H1 (cell line): ENCODE results near the gene CRKL. TPM values are rescaled to one million over a fixed set of nuclear protein-coding genes. Genes with fewer than 3 reads are reported as not detected.

ENCODE experiments used
- CTCF ChIA-PET: fragments of 300-600 bp; sonication (Branson Sonifier 250); formaldehyde crosslinking; loops from one replicate; lab custom pipeline; 2021; ENCODE audit not compliant: partially characterized antibody; lab: Charles Lee
- POLR2A ChIA-PET: fragments of 300-600 bp; sonication (Branson Sonifier 250); formaldehyde crosslinking; loops from one replicate; lab custom pipeline; 2021; ENCODE audit warnings: inconsistent platforms; ENCODE audit not compliant: partially characterized antibody; lab: Charles Lee
- DNase-seq, 2 experiments: peaks; one replicate each; pipeline versions ENCODE4 v3.0.0 to v3.0.0-alpha.2; 2010 to 2022; ENCODE audit warnings: low spot score in 2 of 2, low read depth in 1 of 2, mixed read lengths in 1 of 2
- FAIRE-seq: peaks from 2 replicates; lab custom pipeline; 2011; peaks lifted over from hg19 to GRCh38; lab: Jason Lieb, UNC
- H2AFZ ChIP-seq: 2 replicates; pipeline ENCODE4 v1.8.1; 2012; ENCODE audit warnings: low read length, inconsistent platforms
- H2AK5ac ChIP-seq: 2 replicates; pipeline ENCODE4 v1.6.1; 2013; ENCODE audit warnings: low read depth, low read length
- H2BK120ac ChIP-seq: replicated peaks from 2 replicates; pipeline ENCODE3; 2013; ENCODE audit warnings: low read depth, low read length, inconsistent platforms
- H2BK12ac ChIP-seq: 2 replicates; pipeline ENCODE4 v1.6.1; 2013; ENCODE audit warnings: low read depth, low read length
- H2BK15ac ChIP-seq: 2 replicates; pipeline ENCODE4 v1.6.1; 2013; ENCODE audit warnings: low read length
- H2BK20ac ChIP-seq: 2 replicates; pipeline ENCODE4 v1.6.1; 2013; ENCODE audit warnings: low read length
- H2BK5ac ChIP-seq: 2 replicates; pipeline ENCODE4 v1.6.1; 2013; ENCODE audit warnings: low read depth, low read length
- H3K14ac ChIP-seq: 2 replicates; pipeline ENCODE4 v1.6.1; 2013; ENCODE audit warnings: inconsistent platforms; ENCODE audit not compliant: insufficient read length
- H3K18ac ChIP-seq: 2 replicates; pipeline ENCODE4 v1.6.1; 2013; ENCODE audit warnings: low read length; ENCODE audit errors: extremely low read depth
- H3K23ac ChIP-seq: 2 replicates; pipeline ENCODE4 v1.6.1; 2013; ENCODE audit warnings: inconsistent platforms; ENCODE audit not compliant: insufficient read length
- H3K23me2 ChIP-seq: 2 replicates; pipeline ENCODE4 v1.6.1; 2013; ENCODE audit warnings: low read depth, low read length
- H3K27ac ChIP-seq: 2 replicates; pipeline ENCODE4 v1.6.1; 2011; ENCODE audit warnings: low read depth, low read length, inconsistent platforms
- H3K27me3 ChIP-seq, 4 experiments: replicated peaks in 1 of 4; 1 replicate in 1 of 4; 2 replicates in 3 of 4; pipeline versions ENCODE4 v1.6.1 to v1.8.1; 2011 to 2013; ENCODE audit warnings: low read length in 3 of 4, mild to moderate bottlenecking in 3 of 4, inconsistent platforms in 2 of 4, mixed read lengths in 2 of 4, moderate library complexity in 1 of 4; ENCODE audit not compliant: control insufficient read depth in 3 of 4, insufficient read depth in 3 of 4; ENCODE audit errors: extremely low read depth in 1 of 4
- H3K36me3 ChIP-seq, 4 experiments: 2 replicates each; pipeline versions ENCODE4 v1.6.1 to v1.8.1; 2011 to 2013; ENCODE audit warnings: mild to moderate bottlenecking in 4 of 4, low read length in 3 of 4, moderate library complexity in 2 of 4, control low read depth in 1 of 4, inconsistent platforms in 1 of 4; ENCODE audit not compliant: insufficient read depth in 4 of 4, control insufficient read depth in 2 of 4
- H3K4ac ChIP-seq: replicated peaks from 2 replicates; pipeline ENCODE3; 2013; ENCODE audit warnings: low read length, low read depth, mixed read lengths, inconsistent platforms; ENCODE audit not compliant: insufficient read length
- H3K4me1 ChIP-seq, 4 experiments: replicated peaks in 1 of 4; 1 replicate in 1 of 4; 2 replicates in 3 of 4; pipeline versions ENCODE4 v1.6.1 to v1.8.1; 2011 to 2013; ENCODE audit warnings: low read length in 3 of 4, inconsistent platforms in 2 of 4, mixed read lengths in 1 of 4; ENCODE audit not compliant: insufficient read depth in 4 of 4, control insufficient read depth in 3 of 4
- H3K4me2 ChIP-seq, 2 experiments: 2 replicates each; pipeline versions ENCODE4 v1.6.1 to v1.8.1; 2011 to 2013; ENCODE audit warnings: low read depth in 2 of 2, low read length in 2 of 2, control low read depth in 1 of 2, inconsistent platforms in 1 of 2, mild to moderate bottlenecking in 1 of 2; ENCODE audit not compliant: insufficient read depth in 1 of 2
- H3K4me3 ChIP-seq, 4 experiments: fragments of 200-600, 300-600 bp in 1 of 4; sonication (generic), shearing (Covaris generic), sonication (Bioruptor Twin) in 1 of 4; 2 replicates each; pipeline versions ENCODE4 v1.5.1 to v1.8.1; 2011 to 2016; ENCODE audit warnings: low read length in 4 of 4, low read depth in 3 of 4, control low read depth in 2 of 4, inconsistent platforms in 2 of 4, mild to moderate bottlenecking in 2 of 4, mixed read lengths in 1 of 4, moderate library complexity in 1 of 4; ENCODE audit not compliant: insufficient read depth in 2 of 4; ENCODE audit errors: extremely low read depth in 1 of 4
- H3K56ac ChIP-seq: replicated peaks from 2 replicates; pipeline ENCODE3; 2013; ENCODE audit warnings: low read depth, mild to moderate bottlenecking, mixed read lengths, low read length, inconsistent platforms; ENCODE audit not compliant: insufficient read length
- H3K79me1 ChIP-seq: 2 replicates; pipeline ENCODE4 v1.6.1; 2013; ENCODE audit warnings: low read depth, low read length, control low read depth
- H3K79me2 ChIP-seq, 2 experiments: 2 replicates each; pipeline versions ENCODE4 v1.6.1 to v1.8.1; 2012 to 2013; ENCODE audit warnings: low read length in 2 of 2, mild to moderate bottlenecking in 2 of 2, inconsistent platforms in 1 of 2; ENCODE audit not compliant: insufficient read depth in 2 of 2, control insufficient read depth in 1 of 2
- H3K9ac ChIP-seq, 4 experiments: replicated peaks in 1 of 4; 1 replicate in 1 of 4; 2 replicates in 3 of 4; pipeline versions ENCODE4 v1.6.1 to v1.8.1; 2011 to 2013; ENCODE audit warnings: low read depth in 3 of 4, low read length in 3 of 4, control low read depth in 2 of 4, mild to moderate bottlenecking in 2 of 4, moderate library complexity in 2 of 4, inconsistent platforms in 1 of 4; ENCODE audit errors: extremely low read depth in 1 of 4
- H3K9me3 ChIP-seq, 2 experiments: 2 replicates each; pipeline versions ENCODE4 v1.6.1 to v1.8.1; 2012 to 2013; ENCODE audit warnings: mild to moderate bottlenecking in 2 of 2, moderate library complexity in 2 of 2, control low read depth in 1 of 2, inconsistent platforms in 1 of 2, low read depth in 1 of 2, low read length in 1 of 2, mixed read lengths in 1 of 2; ENCODE audit not compliant: insufficient read depth in 2 of 2
- H4K20me1 ChIP-seq, 2 experiments: replicated peaks in 1 of 2; 2 replicates each; pipeline versions ENCODE3 to v1.8.1; 2011 to 2013; ENCODE audit warnings: inconsistent platforms in 2 of 2, low read length in 2 of 2, mild to moderate bottlenecking in 1 of 2; ENCODE audit not compliant: insufficient read depth in 2 of 2, control insufficient read depth in 1 of 2
- H4K5ac ChIP-seq: 2 replicates; pipeline ENCODE4 v1.6.1; 2013; ENCODE audit warnings: low read length, low read depth, mixed read lengths, inconsistent platforms; ENCODE audit not compliant: insufficient read length
- H4K8ac ChIP-seq: 2 replicates; pipeline ENCODE4 v1.8.0; 2013; ENCODE audit warnings: mild to moderate bottlenecking, moderate library complexity, low read length, inconsistent platforms; ENCODE audit not compliant: insufficient read depth; ENCODE audit errors: extremely low read depth
- H4K91ac ChIP-seq: replicated peaks from 2 replicates; pipeline ENCODE3; 2013; ENCODE audit warnings: low read length, mixed read lengths, inconsistent platforms; ENCODE audit not compliant: insufficient read length
- BACH1 ChIP-seq: IDR thresholded peaks from 2 replicates; pipeline ENCODE4 v1.6.1; 2012; ENCODE audit warnings: low read length, improper control_type of control experiment
- CEBPB ChIP-seq: IDR thresholded peaks from 2 replicates; pipeline ENCODE4 v1.6.1; 2012; ENCODE audit warnings: low read depth, low read length
- CHD1 ChIP-seq: IDR thresholded peaks from 2 replicates; pipeline ENCODE4 v1.6.1; 2012; ENCODE audit warnings: low read depth, low read length, improper control_type of control experiment
- CHD2 ChIP-seq: IDR thresholded peaks from 2 replicates; pipeline ENCODE4 v1.6.1; 2012; ENCODE audit warnings: low read length, improper control_type of control experiment
- CREB1 ChIP-seq: IDR thresholded peaks from 2 replicates; pipeline ENCODE4 v1.6.1; 2012; ENCODE audit warnings: inconsistent platforms
- CTBP2 ChIP-seq: IDR thresholded peaks from 2 replicates; pipeline ENCODE4 v1.7.0; 2011; ENCODE audit warnings: borderline replicate concordance, mild to moderate bottlenecking, moderate library complexity, mixed read lengths, low read length; ENCODE audit not compliant: insufficient read depth, insufficient read length
- EP300 ChIP-seq, 2 experiments: IDR thresholded peaks; 1 replicate in 1 of 2; 2 replicates in 1 of 2; pipeline ENCODE4 v1.6.1; 2011 to 2012; ENCODE audit warnings: low read depth in 2 of 2, low read length in 2 of 2, mild to moderate bottlenecking in 2 of 2, borderline replicate concordance in 1 of 2, inconsistent platforms in 1 of 2, moderate library complexity in 1 of 2
- NRF1 ChIP-seq: IDR thresholded peaks from 2 replicates; pipeline ENCODE4 v1.6.1; 2011; ENCODE audit warnings: mild to moderate bottlenecking, low read depth, low read length, improper control_type of control experiment
- PHF8 ChIP-seq: fragments of 200-600 bp; sonication (generic); conservative IDR thresholded peaks from 2 replicates; pipeline ENCODE4 v1.7.1; 2012; ENCODE audit warnings: low read depth, mild to moderate bottlenecking, inconsistent platforms, low read length, moderate library complexity
- POLR2A ChIP-seq, 2 experiments: IDR thresholded peaks; 1 replicate in 1 of 2; 2 replicates in 1 of 2; pipeline ENCODE4 v1.6.1; 2011; ENCODE audit warnings: low read depth in 2 of 2, low read length in 2 of 2, mild to moderate bottlenecking in 2 of 2; ENCODE audit errors: control extremely low read depth in 1 of 2
- POLR2AphosphoS5 ChIP-seq: IDR thresholded peaks from 2 replicates; pipeline ENCODE4 v1.6.1; 2011; ENCODE audit warnings: low read depth, low read length
- RNF2 ChIP-seq: fragments of 200-900, 300-1000 bp; sonication (generic); IDR thresholded peaks from 2 replicates; pipeline ENCODE4 v1.7.1; 2016; ENCODE audit warnings: borderline replicate concordance, low read depth, mild to moderate bottlenecking, antibody characterized with exemption, low read length; ENCODE audit not compliant: poor library complexity, severe bottlenecking; ENCODE audit errors: missing control alignments
- TAF1 ChIP-seq: IDR thresholded peaks from 2 replicates; pipeline ENCODE4 v1.6.1; 2011; ENCODE audit warnings: mild to moderate bottlenecking, low read depth, low read length
- TCF12 ChIP-seq: IDR thresholded peaks from 2 replicates; pipeline ENCODE4 v1.6.1; 2011; ENCODE audit warnings: low read depth, mild to moderate bottlenecking, low read length
- WGBS, 2 experiments: shearing (Covaris generic) in 1 of 2; methylation state at CpG; one replicate each; pipeline versions ENCODE4 v1.1.6 to v1.1.7; 2013 to 2015; ENCODE audit warnings: low lambda C conversion rate in 2 of 2, mixed read lengths in 2 of 2, inconsistent platforms in 1 of 2, low coverage in 1 of 2, missing lambda C conversion rate in 1 of 2; ENCODE audit not compliant: insufficient replicate concordance in 2 of 2, insufficient coverage in 1 of 2, insufficient read length in 1 of 2; ENCODE audit errors: extremely low coverage in 1 of 2, missing lambda C conversion rate in 1 of 2; 5-methylcytosine and 5-hydroxymethylcytosine counted together
- polyA plus RNA-seq, 7 experiments: library from polyadenylated mRNA; depleted of rRNA in 3 of 7; stranded (reverse) in 5 of 7; unstranded in 2 of 7; fragments of >200 nt in 5 of 7; fragments of 200-250 nt in 2 of 7; gene quantifications; 1 replicate in 5 of 7; 2 replicates in 1 of 7; 4 replicates in 1 of 7; pipeline versions ENCODE4 v1.2.1 to v1.2.3, GENCODE V29; 2011 to 2013; ENCODE audit warnings: missing spikeins in 2 of 7, mixed read lengths in 2 of 7
- total RNA-seq: library from RNA; stranded (reverse); fragmentation: NEBNext Ultra II Directional; extraction: Animal tissue kit (Norgen Biotek cat#: 25700); gene quantifications from 2 replicates; pipeline ENCODE4 v1.2.1, GENCODE V29; 2021

The CRKL gene
- total and polyA plus RNA-seq, 2 of the 8 experiments (the other 6 are each of a cell fraction or from before 2014, with no cell fraction given) = 34.5 to 94.5 TPM

DNA sequence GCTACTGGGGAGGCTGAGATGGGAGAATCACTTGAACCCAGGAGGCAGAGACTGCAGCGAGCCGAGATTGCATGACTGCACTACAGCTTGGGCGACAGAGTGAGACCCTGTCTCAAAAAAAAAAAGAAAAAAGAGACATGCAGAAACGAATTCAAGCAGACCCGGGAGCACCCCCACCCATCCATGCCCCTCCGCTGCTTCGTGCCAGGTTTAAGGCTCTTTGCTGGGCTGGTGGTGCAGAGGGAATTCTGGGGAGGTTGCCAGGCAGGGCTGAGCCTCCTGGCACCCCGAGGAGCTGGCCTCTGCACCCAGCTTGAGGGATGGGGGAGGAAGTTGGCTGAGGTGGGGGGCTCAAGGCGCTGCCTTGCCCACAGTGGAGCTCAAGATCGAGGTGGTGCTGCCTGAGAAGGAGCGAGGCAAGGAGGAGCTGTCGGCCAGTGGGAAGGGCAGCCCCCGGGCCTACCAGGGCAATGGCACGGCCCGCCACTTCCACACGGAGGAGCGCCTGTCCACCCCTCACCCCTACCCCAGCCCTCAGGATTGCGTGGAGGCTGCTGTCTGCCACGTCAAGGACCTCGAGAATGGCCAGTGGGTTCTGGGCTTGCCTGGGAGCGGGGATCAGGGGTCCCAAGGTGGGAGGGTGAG is 55.8 kb downstream of the CRKL start:
- H2AFZ ChIP-seq = no peak overlapping the region
- H3K23me2 ChIP-seq = no peaks in the 10 kb centered on the region
- no peak overlapping the region for H2BK12ac ChIP-seq
- H3K4me2 ChIP-seq = no peak overlapping the region
- H2BK15ac ChIP-seq = no peak overlapping the region
- H2BK5ac ChIP-seq = no peak overlapping the region
- 92% methylated on average over 10 of the region's 21 CpGs; no CpG with 5 or more reads in 1 of the 2 experiments for WGBS, 2 experiments
- POLR2A ChIA-PET = interaction anchor here (2.3 kb wide), 1 partner anchor 9 kb away, joined by 11 read pairs; the partner anchor contains the start of gene LZTR1
- no peak overlapping the region for H3K23ac ChIP-seq
- no peaks in the 10 kb centered on the region for H3K36me3 ChIP-seq
- peaks cover 0 to 27% (median 10%) of the 10 kb centered on the region in 4 experiments; a peak in 5 of 7 replicates for H3K27me3 ChIP-seq
- H3K79me2 ChIP-seq = no peaks in the 10 kb centered on the region
- H3K14ac ChIP-seq = no peak overlapping the region
- H3K56ac ChIP-seq = no peak overlapping the region
- H3K79me1 ChIP-seq = no peaks in the 10 kb centered on the region
- no peak overlapping the region for H4K8ac ChIP-seq
- H2BK20ac ChIP-seq = no peak overlapping the region
- H3K4ac ChIP-seq = no peak overlapping the region
- H3K4me1 ChIP-seq = peaks cover 0 to 11% (median 5%) of the 10 kb centered on the region in 4 experiments; a peak in 5 of 7 replicates
- H3K9me3 ChIP-seq = peaks cover 3 to 6% of the 10 kb centered on the region in 2 experiments; a peak in 2 of 4 replicates
- no peak overlapping the region for H4K5ac ChIP-seq
- no peak overlapping the region for H2BK120ac ChIP-seq
- H3K4me3 ChIP-seq = no peak overlapping the region
- no peak overlapping the region for H2AK5ac ChIP-seq
- no peak overlapping the region for H3K18ac ChIP-seq
- DNase-seq (no peak), FAIRE-seq (no peak)
- CTCF ChIA-PET = interaction anchor here (0.8 to 10.9 kb wide), 6 partner anchors 9 to 30 kb away, joined by 3 to 115 read pairs (median 4); partner anchors contain the start of genes LZTR1 and THAP7
- H3K27ac ChIP-seq = no peak overlapping the region
- no peak overlapping the region for H4K91ac ChIP-seq
- peaks cover 1 to 2% of the 10 kb centered on the region in 2 experiments for H4K20me1 ChIP-seq
- H3K9ac ChIP-seq = no peak overlapping the region
- no peak for TF ChIP-seq CREB1
- TF ChIP-seq PHF8 = no peak
- TF ChIP-seq CHD2 = no peak
- no peak for TF ChIP-seq CEBPB
- no peak for TF ChIP-seq CHD1
- TF ChIP-seq NRF1 = no peak
- no peak for TF ChIP-seq CTBP2
- no peak for TF ChIP-seq POLR2A (IDR thresholded peaks at IDR 0.05; ENCODE audit: control extremely low read depth in 1 of 2, low read depth in 2 of 2, low read length in 2 of 2)
- TF ChIP-seq RNF2 = no peak
- no peak for TF ChIP-seq EP300 (IDR thresholded peaks at IDR 0.05; ENCODE audit: borderline replicate concordance in 1 of 2, low read depth in 2 of 2, low read length in 2 of 2)
- TF ChIP-seq POLR2AphosphoS5 = no peak
- TF ChIP-seq BACH1 = no peak
- TF ChIP-seq TAF1 = no peak
- TF ChIP-seq TCF12 = no peak
